Body of pancreas (tissue), 4 donors: Measurements from ENCODE around the gene UGT3A2. TPM values are rescaled to one million over a fixed set of nuclear protein-coding genes. Genes with fewer than 3 reads are reported as not detected.

ENCODE experiments used
- ATAC-seq: fragments of 150-250 bp; one replicate; pipeline ENCODE4 v1.9.1; 2016
- DNase-seq, 4 donors: peaks; one replicate each; pipeline ENCODE4 v3.0.0-alpha.2; 2019
- H3K27ac ChIP-seq, 4 donors: fragments of 200-600 bp; sonication (generic); 1 replicate in 3 of 4; 2 replicates in 1 of 4; pipeline versions ENCODE4 v1.5.1 to v1.6.1; 2016 to 2019; ENCODE audit warnings: mild to moderate bottlenecking in 1 of 4, mixed read lengths in 1 of 4, moderate library complexity in 1 of 4
- H3K27me3 ChIP-seq, 2 donors: fragments of 200-600 bp; sonication (generic); one replicate each; pipeline ENCODE4 v1.6.0; 2016; ENCODE audit warnings: mild to moderate bottlenecking in 1 of 2
- H3K36me3 ChIP-seq, 2 donors: fragments of 200-600 bp; sonication (generic); replicated peaks in 1 of 2; 2 replicates each; pipeline ENCODE4 v1.5.1; 2016; ENCODE audit warnings: low read depth in 2 of 2; ENCODE audit not compliant: insufficient read depth in 1 of 2
- H3K4me1 ChIP-seq: fragments of 200-600 bp; sonication (generic); one replicate; pipeline ENCODE4 v1.6.0; 2016
- H3K4me3 ChIP-seq, 2 donors: fragments of 200-600 bp; sonication (generic); 1 replicate in 1 of 2; 2 replicates in 1 of 2; pipeline ENCODE4 v1.5.1; 2016 to 2019
- H3K9me3 ChIP-seq, 3 donors: fragments of 200-600 bp; sonication (generic); 1 replicate in 2 of 3; 2 replicates in 1 of 3; pipeline ENCODE4 v1.5.1; 2016
- CTCF ChIP-seq, 7 experiments: fragments of 450-650 bp in 4 of 7; fragments of 200-600 bp in 3 of 7; sonication (generic) in 3 of 7; IDR thresholded peaks; one replicate each; pipeline ENCODE4 v1.5.1; 2016 to 2019; ENCODE audit warnings: antibody characterized with exemption in 7 of 7
- POLR2A ChIP-seq, 3 donors: fragments of 450-650 bp; IDR thresholded peaks; one replicate each; pipeline ENCODE4 v1.6.1; 2016; ENCODE audit warnings: antibody characterized with exemption in 3 of 3, mild to moderate bottlenecking in 2 of 3
- WGBS, 2 donors: methylation state at CpG; one replicate each; pipeline ENCODE4 v1.1.5; 2017; 5-methylcytosine and 5-hydroxymethylcytosine counted together
- intact Hi-C: fragments of 100-400 bp; cut with DNase I; formaldehyde crosslinking; loops from one replicate; pipeline ENCODE4 v1.15.1; 2023
- total RNA-seq, 2 donors: library from RNA; depleted of rRNA; stranded (reverse); fragments of >200 nt; gene quantifications; one replicate each; pipeline ENCODE4 v1.1.0, GENCODE V29; 2016

Gene UGT3A2
- total RNA-seq, 2 donors from 2014 or later: not detected

GRCh38 chr5:36055984-36056383 lies 10.7 kb downstream of the UGT3A2 start:
- TF ChIP-seq POLR2A (IDR thresholded peaks at IDR 0.05) (no peak), CTCF (IDR thresholded peaks at IDR 0.05) (no peak)
- H3K27ac ChIP-seq: no peak overlapping the region
- 73 to 77% methylated on average over 5 of the region's 5 CpGs for WGBS, 2 donors
- H3K36me3 ChIP-seq: no peaks in the 10 kb centered on the region
- H3K4me3 ChIP-seq: no peak overlapping the region
- no peaks in the 10 kb centered on the region for H3K9me3 ChIP-seq
- no peak for ATAC-seq
- no peak for DNase-seq
- no peaks in the 10 kb centered on the region for H3K27me3 ChIP-seq
- H3K4me1 ChIP-seq: no peaks in the 10 kb centered on the region
- intact Hi-C loops: no loop called here

DNA sequence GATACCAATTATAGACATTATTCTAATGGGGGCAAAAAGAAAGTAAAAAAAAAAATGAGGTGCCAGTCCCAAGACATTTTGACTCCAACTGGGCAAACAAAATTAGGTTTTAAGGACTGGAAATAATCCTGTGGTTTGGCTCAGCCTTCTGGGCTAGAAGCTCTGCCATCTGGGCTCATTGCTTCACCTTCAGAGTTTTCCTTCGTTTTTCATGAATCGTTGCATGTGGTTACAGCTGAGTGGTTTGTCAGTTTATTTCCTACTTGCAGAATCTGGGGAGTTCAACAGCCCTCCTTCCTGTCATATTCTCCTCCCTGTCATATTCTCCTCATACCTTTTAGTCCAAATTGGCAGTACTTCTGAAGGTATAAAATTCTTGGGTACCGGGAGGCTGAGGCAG lies 12.0 kb downstream of the UGT3A2 start:
- intact Hi-C loops: no loop called here
- Histone ChIP-seq H3K4me3 (no peak overlapping the region), H3K4me1 (no peaks in the 10 kb centered on the region), H3K27ac (no peak overlapping the region), H3K27me3 (no peaks in the 10 kb centered on the region), H3K36me3 (no peaks in the 10 kb centered on the region), H3K9me3 (no peaks in the 10 kb centered on the region)
- DNase-seq (no peak), ATAC-seq (no peak)
- 69 to 84% methylated on average over 3 of the region's 3 CpGs for WGBS, 2 donors
- TF ChIP-seq CTCF (IDR thresholded peaks at IDR 0.05): no peak
- TF ChIP-seq POLR2A (IDR thresholded peaks at IDR 0.05): no peak

GRCh38 chr5:36052538-36052937 lies 14.1 kb downstream of the UGT3A2 start:
- DNase-seq (no peak), ATAC-seq (no peak)
- intact Hi-C loops: no loop called here
- Histone ChIP-seq H3K36me3 (no peaks in the 10 kb centered on the region), H3K27ac (no peak overlapping the region), H3K9me3 (no peaks in the 10 kb centered on the region), H3K27me3 (no peaks in the 10 kb centered on the region), H3K4me3 (no peak overlapping the region), H3K4me1 (no peaks in the 10 kb centered on the region)
- TF ChIP-seq CTCF (IDR thresholded peaks at IDR 0.05) (no peak), POLR2A (IDR thresholded peaks at IDR 0.05) (no peak)

GRCh38 chr5:36049949-36050348 lies 16.7 kb downstream of the UGT3A2 start:
- intact Hi-C loops: no loop called here
- WGBS, 2 donors: 56 to 67% methylated on average over 4 of the region's 4 CpGs

More at GRCh38 chr5:36049949-36050348, 16.7 kb downstream of the UGT3A2 start:
- no peak overlapping the region for H3K27ac ChIP-seq
- no peaks in the 10 kb centered on the region for H3K9me3 ChIP-seq
- DNase-seq (no peak), ATAC-seq (no peak)
- TF ChIP-seq POLR2A (IDR thresholded peaks at IDR 0.05) (no peak), CTCF (IDR thresholded peaks at IDR 0.05) (no peak)
- no peaks in the 10 kb centered on the region for H3K4me1 ChIP-seq
- H3K4me3 ChIP-seq: no peak overlapping the region
- no peaks in the 10 kb centered on the region for H3K36me3 ChIP-seq
- H3K27me3 ChIP-seq: no peaks in the 10 kb centered on the region
